HUES6 (cell line): Measurements from ENCODE around the gene SLC13A5.
A peak's percentile ranks its signal among the peaks of the same experiment; 100 is the strongest.

Experiments
- H3K27ac ChIP-seq: 2 replicates; pipeline ENCODE4 v1.7.0; 2013; ENCODE audit warnings: low read depth, mild to moderate bottlenecking, low read length, inconsistent platforms
- H3K27me3 ChIP-seq: 2 replicates; pipeline ENCODE4 v1.6.1; 2013; ENCODE audit warnings: low read length; ENCODE audit not compliant: control insufficient read depth, insufficient read depth
- H3K36me3 ChIP-seq: 2 replicates; pipeline ENCODE4 v1.6.1; 2013; ENCODE audit warnings: low read length; ENCODE audit not compliant: control insufficient read depth, insufficient read depth
- H3K4me1 ChIP-seq: 2 replicates; pipeline ENCODE4 v1.6.1; 2013; ENCODE audit warnings: low read length; ENCODE audit not compliant: control insufficient read depth, insufficient read depth
- H3K4me3 ChIP-seq: 2 replicates; pipeline ENCODE4 v1.5.1; 2013; ENCODE audit warnings: low read depth, low read length
- H3K9ac ChIP-seq: one replicate; pipeline ENCODE4 v1.6.1; 2013; ENCODE audit warnings: mild to moderate bottlenecking, low read length
- H3K9me3 ChIP-seq: 2 replicates; pipeline ENCODE4 v1.6.1; 2013; ENCODE audit warnings: low read depth, low read length; ENCODE audit not compliant: control insufficient read depth, insufficient read depth

Gene SLC13A5

GRCh38 chr17:6651919-6652452 is 61.2 kb downstream of the SLC13A5 start:
- peaks cover 30% of the 10 kb centered on the region; the same call in 1 of the 2 replicates for H3K4me1 ChIP-seq
- peaks cover 39% of the 10 kb centered on the region for H3K27me3 ChIP-seq
- H3K4me3 ChIP-seq = peak overlapping the region; percentile 80
- H3K36me3 ChIP-seq = peaks cover 16% of the 10 kb centered on the region
- H3K9me3 ChIP-seq = no peaks in the 10 kb centered on the region
- peak overlapping the region; percentile 41 for H3K9ac ChIP-seq
- no peak overlapping the region; the same call in 1 of the 2 replicates for H3K27ac ChIP-seq

GRCh38 chr17:6651354-6651918 is 61.7 kb downstream of the SLC13A5 start, which contains the start of the genes C17orf100 and MED31:
Gene C17orf100, plus strand, starts transcription at chr17:6651762. Its CDS starts 152 bp downstream, at chr17:6651914.
Gene MED31, minus strand, starts transcription at chr17:6651605. Its CDS starts 77 bp downstream, at chr17:6651528.
- H3K4me3 ChIP-seq = peak within 1 kb of the TSS; percentile 80
- peak within 1 kb of the TSS; percentile 92 for H3K9ac ChIP-seq
- H3K27me3 ChIP-seq = peaks cover 33% of the 10 kb centered on the region
- no peaks in the 10 kb centered on the region for H3K9me3 ChIP-seq
- H3K36me3 ChIP-seq = peaks cover 17% of the 10 kb centered on the region
- peak within 1 kb of the TSS; percentile 56; the same call in 1 of the 2 replicates for H3K27ac ChIP-seq
- peaks cover 30% of the 10 kb centered on the region; the same call in 1 of the 2 replicates for H3K4me1 ChIP-seq

- Histone ChIP-seq H3K4me3 (no peak overlapping the region), H3K9me3 (no peaks in the 10 kb centered on the region), H3K4me1 (peaks cover 11% of the 10 kb centered on the region; the same call in 1 of the 2 replicates), H3K27ac (no peak overlapping the region), H3K36me3 (peaks cover 48% of the 10 kb centered on the region), H3K27me3 (0 out of 2 replicates have a peak, but pooled peaks cover 1% of the 10 kb centered on the region), H3K9ac (no peak overlapping the region)
Observed at GRCh38 chr17:6648181-6648580, 65.0 kb downstream of the SLC13A5 start.

- H3K4me3 ChIP-seq = no peak overlapping the region
- H3K27ac ChIP-seq = no peak overlapping the region
- H3K4me1 ChIP-seq = peaks cover 8% of the 10 kb centered on the region
- H3K27me3 ChIP-seq = no peaks in the 10 kb centered on the region
- no peak overlapping the region for H3K9ac ChIP-seq
- H3K36me3 ChIP-seq = peaks cover 53% of the 10 kb centered on the region
- no peaks in the 10 kb centered on the region for H3K9me3 ChIP-seq
Observed at GRCh38 chr17:6643451-6644125, 69.6 kb downstream of the SLC13A5 start.

GRCh38 chr17:6642592-6642991 is 70.6 kb downstream of the SLC13A5 start:
- peaks cover 8% of the 10 kb centered on the region for H3K4me1 ChIP-seq
- H3K27me3 ChIP-seq = no peaks in the 10 kb centered on the region
- no peak overlapping the region for H3K9ac ChIP-seq
- H3K27ac ChIP-seq = no peak overlapping the region
- peaks cover 48% of the 10 kb centered on the region for H3K36me3 ChIP-seq
- no peak overlapping the region for H3K4me3 ChIP-seq
- H3K9me3 ChIP-seq = no peaks in the 10 kb centered on the region

GRCh38 chr17:6641247-6641863 is 71.8 kb downstream of the SLC13A5 start:
- Histone ChIP-seq H3K9ac (peak overlapping the region; percentile 95), H3K4me3 (peak overlapping the region; percentile 73), H3K27ac (peak overlapping the region; percentile 93; the same call in 1 of the 2 replicates), H3K27me3 (no peaks in the 10 kb centered on the region), H3K4me1 (peaks cover 8% of the 10 kb centered on the region), H3K9me3 (no peaks in the 10 kb centered on the region), H3K36me3 (peaks cover 42% of the 10 kb centered on the region)

GRCh38 chr17:6640536-6641246 is 72.5 kb downstream of the SLC13A5 start, which contains the start of the genes KIAA0753 and TXNDC17:
Gene KIAA0753, minus strand, starts transcription at chr17:6640711. Its CDS starts 5,608 bp downstream, at chr17:6635103.
Gene TXNDC17, plus strand, starts transcription at chr17:6641060. Its CDS starts 23 bp downstream, at chr17:6641083.
- peak within 1 kb of the TSS; percentile 95 for H3K9ac ChIP-seq
- peak within 1 kb of the TSS; percentile 93 for H3K27ac ChIP-seq
- H3K27me3 ChIP-seq = no peaks in the 10 kb centered on the region
- peak within 1 kb of the TSS; percentile 73 for H3K4me3 ChIP-seq
- H3K4me1 ChIP-seq = peaks cover 8% of the 10 kb centered on the region
- no peaks in the 10 kb centered on the region for H3K9me3 ChIP-seq
- H3K36me3 ChIP-seq = peaks cover 37% of the 10 kb centered on the region

GRCh38 chr17:6639586-6640535 is 73.3 kb downstream of the SLC13A5 start:
- peak overlapping the region; percentile 95 for H3K9ac ChIP-seq
- no peaks in the 10 kb centered on the region for H3K9me3 ChIP-seq
- H3K4me1 ChIP-seq = peaks cover 8% of the 10 kb centered on the region
- H3K36me3 ChIP-seq = peaks cover 34% of the 10 kb centered on the region
- H3K4me3 ChIP-seq = peak overlapping the region; percentile 73
- no peaks in the 10 kb centered on the region for H3K27me3 ChIP-seq
- peak overlapping the region; percentile 93 for H3K27ac ChIP-seq

GRCh38 chr17:6639014-6639585 is 74.1 kb downstream of the SLC13A5 start:
- Histone ChIP-seq H3K27ac (no peak overlapping the region), H3K4me1 (peaks cover 8% of the 10 kb centered on the region), H3K9ac (peak overlapping the region; percentile 95), H3K36me3 (peaks cover 32% of the 10 kb centered on the region), H3K9me3 (no peaks in the 10 kb centered on the region), H3K4me3 (peak overlapping the region; percentile 73), H3K27me3 (no peaks in the 10 kb centered on the region)
